HG03175 (cell line): Measurements from ENCODE around the gene SMURF2.
"Not testable (repeated sequence)": the region's sequence is repeated elsewhere in the genome, so short reads cannot be mapped to it uniquely, and the experiment has no call there.

Source experiments
- ATAC-seq: cut with Tn5 transposase; IDR thresholded peaks from one replicate; pipeline ENCODE4 v1.9.1; 2021; ENCODE audit warnings: mild to moderate bottlenecking, moderate library complexity; ENCODE audit not compliant: unreplicated experiment

SMURF2 gene

DNA sequence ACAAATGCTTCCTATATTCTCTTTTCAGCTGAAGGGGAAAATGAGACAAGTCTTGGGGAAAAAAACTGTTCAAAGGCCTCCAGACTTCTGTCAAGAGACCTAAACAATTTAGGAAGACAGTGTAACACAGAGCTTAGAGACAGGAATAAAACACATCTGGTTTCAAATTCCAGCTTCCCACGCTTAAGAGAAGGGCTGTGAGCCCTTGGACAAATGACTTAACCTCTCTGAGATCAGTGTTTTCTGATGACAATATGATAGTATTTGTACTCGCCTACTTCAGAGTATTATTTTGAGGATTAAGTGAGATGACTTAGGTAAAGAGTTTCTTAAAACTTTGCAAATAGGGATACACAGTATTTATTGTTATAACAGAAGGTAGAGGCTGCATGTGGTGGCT is 29.5 kb downstream of the SMURF2 start:
- no peak for ATAC-seq

DNA sequence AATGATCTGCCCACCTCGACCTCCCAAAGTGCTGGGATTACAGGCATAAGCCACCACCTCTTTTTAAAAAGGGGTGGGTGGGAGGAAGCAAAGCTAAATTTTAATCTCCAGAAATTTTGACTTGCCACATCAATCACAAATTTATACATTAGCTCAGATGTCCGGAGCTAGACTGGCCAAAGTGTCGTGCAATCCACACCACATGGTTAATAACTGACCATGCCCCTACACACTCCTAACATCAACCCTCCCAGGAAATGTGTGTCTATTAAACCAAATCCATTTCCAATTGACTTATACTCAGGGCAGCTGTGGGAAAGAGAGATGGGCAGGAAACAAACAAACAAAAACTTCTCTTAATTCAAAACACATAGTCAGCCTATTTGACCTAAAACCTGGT is 29.9 kb downstream of the SMURF2 start:
- no peak for ATAC-seq

DNA sequence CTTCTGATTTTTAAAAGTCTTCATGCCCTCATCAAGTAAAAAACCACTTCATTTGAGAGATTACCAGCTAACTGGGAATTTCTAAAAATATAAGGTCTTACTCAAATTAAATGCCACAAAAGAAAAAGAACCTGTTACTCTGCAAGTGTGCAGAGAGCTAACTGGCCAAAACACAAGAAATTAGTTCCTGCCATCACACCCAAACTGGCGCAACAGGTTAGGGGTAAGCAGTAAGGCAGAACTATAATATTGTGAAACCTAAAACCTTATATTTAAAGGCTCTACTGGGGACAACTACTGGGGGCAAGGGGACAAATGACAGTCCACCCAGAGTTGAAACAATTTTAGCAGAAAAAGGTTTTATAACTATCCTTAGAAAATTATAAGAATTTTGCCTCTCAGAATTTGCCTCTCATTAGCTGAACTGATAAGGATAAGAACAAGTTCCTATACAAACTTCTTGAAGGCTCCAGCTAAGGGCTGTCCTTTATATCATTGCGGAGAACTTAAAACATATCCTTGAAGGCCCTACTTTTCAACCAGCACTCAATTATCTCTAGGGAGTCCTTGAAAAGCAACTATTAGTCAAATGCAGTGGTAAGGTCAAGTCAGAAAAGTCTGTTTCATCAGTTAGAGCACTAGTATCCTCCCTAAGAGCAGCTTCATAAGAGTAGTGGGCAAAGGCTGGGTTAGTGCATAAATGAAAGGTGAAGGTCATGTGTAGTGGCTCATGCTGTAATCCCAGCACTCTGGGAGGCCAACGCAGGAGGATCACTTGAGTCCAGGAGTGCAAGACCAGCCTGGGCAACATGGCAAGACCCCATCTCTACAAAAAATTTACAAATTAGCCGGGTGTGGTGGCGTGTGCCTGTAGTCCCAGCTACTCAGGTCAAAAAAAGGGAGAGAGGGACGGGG is 31.5 kb downstream of the SMURF2 start:
- no peak for ATAC-seq

DNA sequence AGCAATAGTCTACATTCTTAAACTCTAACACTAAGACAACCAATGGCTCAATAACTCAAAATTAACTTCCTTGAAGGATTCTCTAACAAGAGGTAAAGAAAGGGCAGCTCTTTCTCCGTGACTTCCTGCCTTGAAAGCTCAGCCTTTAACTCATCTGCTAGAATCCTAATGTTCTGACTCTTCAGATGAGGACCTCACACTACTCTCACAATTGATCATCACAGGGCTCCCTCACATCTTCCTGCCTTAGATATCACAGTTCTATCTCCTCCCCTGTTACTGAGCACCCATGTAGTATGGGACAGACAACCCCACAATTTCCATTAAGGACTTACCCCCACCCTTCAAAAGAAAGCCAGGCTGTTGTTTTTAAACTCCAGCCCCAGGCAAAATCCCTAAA is 33.5 kb downstream of the SMURF2 start:
- ATAC-seq, result peak; percentile 42

DNA sequence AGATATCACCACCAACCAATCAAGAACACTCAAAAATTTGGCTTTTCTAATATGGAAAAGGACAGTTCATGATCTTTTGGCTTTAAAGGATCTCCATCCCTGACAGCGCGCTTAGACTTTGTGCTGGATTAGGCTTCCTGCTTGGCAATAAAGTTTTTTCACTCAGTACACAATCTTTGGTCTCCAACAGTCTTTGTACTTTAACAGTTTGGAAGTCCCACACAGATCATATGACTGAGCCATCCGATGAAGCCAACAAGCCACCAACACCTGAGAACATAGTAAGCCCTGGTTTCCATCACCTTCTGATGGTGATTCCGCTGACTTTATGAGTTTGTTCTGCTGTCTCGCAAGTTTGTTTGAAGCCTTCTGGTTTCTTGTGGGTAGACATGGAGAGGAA is 34.3 kb downstream of the SMURF2 start:
- ATAC-seq, result no peak

DNA sequence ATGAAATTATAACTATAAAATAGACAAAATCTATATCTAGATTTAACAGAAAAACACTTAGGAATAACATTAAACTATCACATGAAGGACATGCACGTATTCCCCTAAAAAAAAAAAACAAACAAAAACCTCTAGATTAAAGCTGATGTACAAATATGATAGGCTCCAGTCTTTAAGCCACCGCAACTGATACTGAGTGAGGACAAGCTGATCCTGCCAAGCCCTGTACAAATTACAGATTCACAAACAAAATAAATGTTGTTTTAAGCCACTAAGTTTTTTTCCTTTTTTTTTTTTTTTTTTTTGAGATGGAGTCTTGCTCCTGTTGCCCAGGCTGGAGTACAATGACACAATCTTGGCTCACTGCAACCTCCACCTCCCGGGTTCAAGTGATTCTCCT is 35.3 kb downstream of the SMURF2 start:
- ATAC-seq, result no peak

DNA sequence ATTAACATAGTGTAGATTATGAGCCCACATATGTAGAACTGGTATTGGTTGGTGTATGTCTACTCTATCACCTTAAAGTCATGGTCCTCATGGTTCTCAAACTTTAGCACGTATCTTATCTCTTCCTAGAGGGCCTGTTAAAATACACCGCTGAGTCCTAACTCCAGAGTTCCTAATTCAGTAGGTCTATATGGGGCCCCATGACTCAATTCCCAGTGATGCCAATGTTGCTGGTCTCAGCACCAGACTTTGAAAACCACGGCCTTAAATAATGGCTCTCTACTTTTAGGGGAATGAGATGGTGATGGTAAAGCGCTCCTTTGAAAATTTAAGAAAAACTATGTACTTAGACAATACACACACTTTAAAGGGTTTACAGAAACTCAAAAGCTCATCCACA is 36.6 kb downstream of the SMURF2 start:
- no peak for ATAC-seq

DNA sequence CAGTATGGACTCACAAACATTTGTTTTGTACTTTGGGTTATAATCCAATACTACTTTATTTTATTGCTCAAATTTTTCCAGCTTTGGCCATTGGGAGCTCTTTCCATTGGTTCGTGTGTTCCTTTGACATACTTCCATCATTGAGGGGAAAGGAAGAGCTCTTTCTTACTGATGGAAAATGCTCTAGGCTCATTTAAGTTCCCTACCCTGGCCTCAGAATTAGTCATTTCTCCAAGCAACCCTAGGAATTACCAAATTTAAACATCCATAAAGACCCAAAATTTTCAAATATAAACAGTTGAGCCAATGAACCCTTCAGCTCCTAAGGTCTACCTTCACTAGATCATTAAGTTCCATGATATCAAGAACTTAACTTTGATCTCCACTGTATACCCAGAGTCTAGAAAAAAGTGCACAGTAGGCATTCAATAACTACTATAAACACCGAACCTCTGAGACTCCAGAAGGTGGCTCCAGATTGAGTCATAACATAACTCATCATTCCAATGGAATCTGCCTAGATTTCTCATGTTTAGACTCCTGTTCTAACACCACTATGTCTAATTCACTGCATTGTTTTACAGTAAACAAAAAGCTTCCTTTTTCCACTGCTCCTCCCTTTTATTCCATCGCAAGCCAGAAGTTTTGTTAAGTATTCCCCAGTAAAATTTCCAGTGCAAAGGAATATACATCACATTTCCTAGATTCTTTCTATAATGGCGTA is 39.0 kb downstream of the SMURF2 start:
- ATAC-seq, result no peak

DNA sequence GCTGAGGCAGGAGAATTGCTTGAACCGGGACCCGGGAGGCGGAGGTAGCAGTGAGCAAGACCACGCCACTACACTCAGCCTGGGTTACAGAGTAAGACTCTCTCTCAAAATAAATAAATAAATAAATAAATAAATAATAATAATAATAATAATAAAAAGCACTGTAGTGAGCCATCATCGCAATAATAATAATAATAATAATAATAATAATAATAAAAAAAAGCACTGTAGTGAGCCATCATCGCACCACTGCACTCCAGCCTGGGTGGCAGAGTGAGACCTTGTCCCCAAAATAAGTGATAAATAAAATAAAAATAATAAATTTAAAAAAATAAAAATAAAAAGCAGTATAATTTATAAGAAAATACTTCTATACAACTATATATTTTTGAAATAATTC is 40.3 kb downstream of the SMURF2 start:
- no peak for ATAC-seq

DNA sequence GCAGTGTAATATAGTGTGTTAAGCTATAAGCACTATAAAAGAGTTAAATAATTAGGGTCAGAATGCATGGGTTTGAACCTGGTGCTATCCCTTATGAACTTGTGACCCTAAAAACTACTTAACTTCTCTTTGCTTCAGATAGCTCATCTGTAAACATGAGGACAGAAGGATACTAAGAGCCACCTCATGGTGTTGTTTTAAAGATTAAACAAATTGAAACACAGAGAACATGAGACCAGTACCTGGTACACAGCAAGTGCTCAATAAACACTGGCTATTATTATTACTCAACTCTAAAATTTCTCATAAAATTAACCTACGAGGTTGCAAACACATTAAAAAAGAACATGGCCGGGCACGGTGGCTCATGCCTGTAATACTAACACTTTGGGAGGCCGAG is 43.3 kb downstream of the SMURF2 start:
- ATAC-seq, result no peak

DNA sequence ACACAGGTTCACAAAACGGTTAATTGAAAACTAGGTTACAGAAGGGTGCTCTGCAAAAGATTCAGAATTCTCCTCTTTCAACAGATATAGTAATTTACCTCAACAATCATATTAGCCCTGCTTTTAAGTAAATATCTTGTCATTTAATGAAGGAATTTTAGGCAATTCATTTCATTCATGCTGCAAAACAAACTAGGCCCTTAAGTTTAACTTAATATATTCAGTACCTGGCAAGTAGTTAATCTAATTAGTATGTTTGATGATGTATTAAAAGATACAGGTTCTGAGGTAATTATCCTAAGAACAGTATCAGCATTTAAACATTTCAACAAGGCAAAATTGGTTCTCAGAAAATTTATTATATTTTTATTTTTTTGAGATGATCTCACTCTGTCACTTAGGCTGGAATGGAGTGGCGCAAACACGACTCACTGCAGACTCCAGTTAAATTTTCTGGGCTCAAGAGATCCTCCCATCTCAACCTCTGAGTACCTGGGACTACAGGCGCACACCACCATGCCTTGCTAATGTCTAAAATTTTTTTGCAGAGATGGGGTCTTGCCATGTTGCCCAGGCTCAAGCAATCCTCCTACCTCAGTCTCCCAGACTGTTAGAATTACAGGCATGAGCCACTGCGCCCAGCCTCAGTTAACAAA is 44.9 kb downstream of the SMURF2 start:
- ATAC-seq, result no peak

DNA sequence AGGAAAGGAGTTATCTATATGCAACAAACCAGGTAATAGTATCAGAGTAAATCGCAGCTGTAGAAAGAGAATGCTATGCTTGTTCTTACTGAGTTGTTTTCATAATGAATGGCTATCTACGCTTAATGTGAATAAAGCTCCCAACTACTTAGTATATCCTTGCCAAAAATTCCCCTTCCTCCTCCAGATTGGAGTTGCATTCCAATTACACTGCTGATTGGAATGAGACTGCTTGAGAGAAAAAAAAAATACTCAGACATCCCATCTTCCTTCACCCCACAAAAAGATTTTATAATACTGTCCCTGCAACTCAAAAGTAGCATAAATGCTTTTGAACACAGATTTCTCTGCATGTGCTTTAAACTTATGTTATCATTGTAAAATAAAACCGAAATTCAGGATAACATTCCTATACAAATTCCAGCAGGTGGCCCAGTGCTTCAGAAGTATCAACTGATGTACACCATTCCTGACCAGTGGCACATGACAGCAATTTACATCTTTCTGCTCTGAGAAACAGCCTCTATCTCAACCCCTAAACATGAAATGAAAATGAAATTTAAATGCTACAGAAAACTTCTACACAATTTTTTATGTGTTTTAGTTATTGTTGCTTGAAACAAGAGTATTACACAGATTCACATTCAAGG is 47.0 kb downstream of the SMURF2 start:
- ATAC-seq, result no peak

DNA sequence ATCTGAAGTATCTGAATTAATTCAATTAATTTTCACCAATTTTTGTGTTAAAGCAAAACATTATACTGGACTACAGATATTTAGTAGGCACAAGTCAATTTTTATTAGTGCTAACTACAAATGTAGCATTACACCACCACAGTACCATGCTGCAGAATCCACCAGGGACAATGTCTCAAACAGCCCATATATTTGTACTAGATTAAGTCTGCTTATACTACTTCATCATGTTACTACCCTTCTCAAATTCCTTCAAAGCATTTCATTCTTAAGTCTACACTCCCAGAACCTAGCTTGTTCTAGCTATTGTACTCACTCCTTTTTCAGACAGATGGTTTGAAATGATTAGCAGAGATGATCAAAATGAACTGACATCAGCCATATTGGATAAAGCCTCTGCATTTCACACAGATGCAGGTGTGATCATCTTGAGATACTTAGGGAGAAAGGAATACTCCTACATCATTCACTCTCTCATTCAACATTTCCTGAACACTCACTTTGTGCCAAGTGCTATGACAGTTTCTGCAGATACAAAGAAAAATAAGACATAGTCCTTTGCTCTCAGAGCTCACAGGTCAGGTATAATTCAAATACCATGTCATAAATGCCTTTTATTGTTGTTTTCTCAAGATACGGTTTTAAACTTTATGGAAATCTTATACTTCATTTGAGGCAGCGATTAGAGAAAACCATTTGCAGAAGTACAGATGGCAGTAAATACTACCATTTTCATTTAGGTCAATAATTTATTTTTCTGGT is 47.7 kb downstream of the SMURF2 start:
- ATAC-seq, result no peak

DNA sequence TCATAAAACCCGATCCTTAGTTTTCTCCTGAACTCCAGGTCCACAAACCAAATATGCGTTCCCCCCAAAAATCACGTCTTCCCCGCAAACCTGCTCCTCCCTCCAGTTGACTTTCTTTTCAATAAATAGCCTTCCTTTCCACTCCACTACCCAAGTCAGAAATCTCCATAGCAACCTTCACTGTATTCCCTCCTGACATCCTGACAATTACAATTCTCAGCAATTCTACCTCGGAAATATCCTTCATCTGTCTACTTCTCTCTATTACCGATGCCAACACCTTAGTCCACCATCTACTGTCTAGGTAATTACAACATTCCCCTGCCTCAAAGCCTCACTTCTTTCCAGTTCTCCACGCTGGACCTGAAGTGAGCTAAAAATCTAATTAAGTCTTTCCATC is 50.7 kb downstream of the SMURF2 start:
- no peak for ATAC-seq

DNA sequence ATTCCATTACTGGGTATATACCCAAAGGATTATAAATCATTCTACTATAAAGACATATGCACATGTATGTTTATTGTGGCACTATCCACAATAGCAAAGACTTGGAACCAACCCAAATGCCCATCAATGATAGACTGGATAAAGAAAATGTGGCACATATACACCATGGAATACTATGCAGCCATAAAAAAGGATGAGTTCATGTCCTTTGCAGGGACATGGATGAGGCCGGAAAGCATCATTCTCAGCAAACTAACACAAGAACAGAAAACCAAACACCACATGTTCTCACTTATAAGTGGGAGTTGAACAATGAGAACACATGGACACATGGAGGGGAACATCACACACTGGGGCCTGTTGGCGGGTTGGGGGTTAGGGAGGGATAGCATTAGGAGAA is 51.9 kb downstream of the SMURF2 start:
- not testable (repeated sequence) for ATAC-seq

DNA sequence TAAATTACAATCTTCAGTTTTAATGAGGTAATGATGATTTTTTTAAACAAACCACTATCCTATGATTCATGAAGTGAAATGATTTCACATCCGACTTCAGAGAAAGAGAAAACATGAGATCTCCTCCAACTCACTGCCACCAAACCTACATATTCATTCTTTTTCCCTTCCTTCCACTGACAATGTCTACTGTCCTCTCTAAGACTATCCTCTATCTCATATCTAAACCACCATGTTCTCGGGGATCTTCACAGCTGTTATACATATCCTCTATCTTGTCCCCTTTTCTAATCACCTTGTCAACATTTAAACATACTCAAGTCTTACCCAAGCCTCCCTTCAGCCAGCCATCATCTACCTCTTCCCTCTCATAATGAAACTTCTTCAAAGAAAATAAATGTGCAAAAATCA is 53.5 kb downstream of the SMURF2 start:
- no peak for ATAC-seq

DNA sequence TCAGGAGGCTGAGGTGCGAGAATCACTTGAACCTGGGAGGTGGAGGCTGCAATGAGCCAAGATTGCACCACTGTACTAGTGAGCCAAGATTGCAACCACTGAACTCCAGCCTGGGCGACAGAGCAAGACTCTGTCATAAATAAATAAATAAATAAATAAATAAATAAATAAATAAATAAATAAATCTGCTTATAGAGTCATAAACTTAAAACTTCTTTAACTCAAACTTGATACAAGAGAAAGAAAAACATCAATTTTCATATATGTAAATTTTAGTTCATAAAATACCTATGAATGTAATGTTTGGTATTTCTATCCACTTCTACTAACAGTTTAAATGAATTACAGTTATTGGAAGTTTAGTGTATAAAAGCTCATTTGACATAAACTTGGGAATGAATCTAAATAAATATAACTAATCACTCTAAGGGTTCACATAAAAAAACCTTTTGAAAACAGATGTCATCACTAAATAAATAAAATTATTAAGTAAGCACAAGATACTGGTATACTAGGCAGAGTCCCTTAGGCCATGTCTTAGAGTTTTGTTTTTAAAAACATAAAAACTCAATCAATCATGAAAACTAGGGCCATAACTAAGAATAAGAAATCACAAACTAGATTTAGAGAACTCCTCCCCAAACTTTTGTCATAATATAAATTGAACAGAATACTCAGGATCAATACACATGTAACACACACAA is 54.1 kb downstream of the SMURF2 start:
- ATAC-seq, result no peak

DNA sequence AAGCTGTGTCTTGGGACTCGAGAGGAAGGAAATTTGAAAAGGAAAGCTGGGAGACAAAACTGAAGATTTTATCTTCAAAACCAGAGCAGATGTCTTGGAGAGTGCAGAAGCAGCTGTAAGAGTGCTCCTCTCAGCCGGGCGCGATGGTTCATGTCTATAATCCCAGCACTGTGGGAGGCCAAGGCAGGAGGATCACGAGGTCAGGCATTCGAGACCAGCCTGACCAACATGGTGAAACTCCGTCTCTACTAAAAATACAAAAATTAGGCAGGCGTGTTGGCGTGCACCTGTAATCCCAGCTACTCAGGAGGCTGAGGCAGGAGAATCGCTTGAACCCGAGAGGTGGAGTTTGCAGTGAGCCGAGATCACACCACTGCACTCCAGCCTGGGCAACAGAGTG is 57.6 kb downstream of the SMURF2 start:
- ATAC-seq, result not testable (repeated sequence)

DNA sequence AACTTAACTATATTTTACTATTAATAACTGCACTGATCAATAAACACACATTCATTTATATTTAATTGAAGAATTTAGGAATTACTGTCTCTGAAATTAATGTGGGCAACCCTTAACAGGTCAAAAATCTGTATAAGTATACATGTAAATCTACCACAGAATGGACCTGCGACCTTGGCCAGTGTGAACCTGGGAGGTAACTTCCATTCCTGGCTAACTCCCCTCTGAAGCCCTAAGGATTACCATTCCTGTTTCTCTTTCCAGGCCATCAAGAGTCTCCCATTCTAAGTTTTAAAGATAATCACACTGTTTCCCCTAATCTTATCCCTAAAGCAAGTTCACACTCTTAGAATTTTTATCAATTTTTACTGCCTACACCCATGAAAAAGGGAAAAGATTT is 58.1 kb downstream of the SMURF2 start:
- ATAC-seq, result no peak

DNA sequence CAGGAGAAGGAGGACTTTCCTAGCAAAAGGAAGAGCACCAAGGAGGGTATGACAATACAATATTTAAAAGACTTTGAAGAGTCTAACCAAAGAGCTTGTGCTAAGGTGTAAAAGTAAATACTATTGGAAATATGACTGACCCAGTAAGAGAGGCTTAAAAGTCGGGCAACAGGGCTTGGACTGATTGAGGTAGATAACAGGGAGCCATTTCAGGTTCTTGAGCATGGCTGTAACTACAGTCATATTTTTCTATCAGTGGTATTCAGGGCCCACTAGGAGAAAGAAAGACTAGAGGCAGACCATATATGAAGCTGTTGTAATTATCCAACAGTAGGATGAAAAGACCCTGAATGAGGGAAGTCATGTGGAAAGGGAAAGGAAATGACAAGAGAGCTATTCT is 62.3 kb downstream of the SMURF2 start:
- ATAC-seq, result no peak
